GM13977 (cell line): ENCODE data around the gene ARID4B.

Experiments
- DNase-seq: peaks from one replicate; pipeline ENCODE4 v3.0.0; 2012; ENCODE audit warnings: low spot score
- CTCF ChIP-seq: IDR thresholded peaks from 2 replicates; pipeline ENCODE4 v1.5.1; 2012; ENCODE audit warnings: mild to moderate bottlenecking, control low read depth; ENCODE audit not compliant: insufficient read depth; ENCODE audit errors: extremely low read depth, missing control alignments
- in situ Hi-C: fragments of 300-500 bp; cut with MboI; formaldehyde crosslinking; loops from one replicate; pipeline ENCODE4 v1.12.0; 2022; ENCODE audit warnings: low sequenced_read_pairs, low pct_unique_long_range_greater_than_20kb, mixed read lengths, inconsistent platforms; ENCODE audit not compliant: unreplicated experiment

Gene ARID4B

GRCh38 chr1:235157150-235157549 is 170.8 kb downstream of the ARID4B start:
- no peak for DNase-seq
- in situ Hi-C loops: no loop called here

DNA sequence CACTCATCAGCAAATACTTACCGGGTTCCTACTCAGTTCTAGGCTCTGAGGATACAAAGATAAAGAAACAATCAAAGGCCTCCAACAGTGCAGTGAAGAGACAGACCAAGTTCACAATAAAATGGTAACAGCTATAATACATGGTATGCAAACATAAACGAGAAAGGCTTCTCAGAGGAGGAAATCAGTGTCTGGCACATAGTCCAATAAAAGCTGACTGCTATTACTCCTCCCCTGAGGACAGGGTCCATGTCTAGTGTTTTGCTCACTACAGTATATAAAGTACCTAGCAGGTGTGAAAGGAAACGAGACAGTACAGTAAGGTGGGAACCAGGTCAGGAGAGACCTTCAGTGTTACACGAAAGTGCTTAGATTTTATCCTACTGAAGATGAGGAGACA is 171.2 kb downstream of the ARID4B start:
- no peak for DNase-seq
- TF ChIP-seq CTCF: no peak
- in situ Hi-C loops: no loop called here

More at GRCh38 chr1:235157150-235157549, 170.8 kb downstream of the ARID4B start:
- no peak for TF ChIP-seq CTCF

DNA sequence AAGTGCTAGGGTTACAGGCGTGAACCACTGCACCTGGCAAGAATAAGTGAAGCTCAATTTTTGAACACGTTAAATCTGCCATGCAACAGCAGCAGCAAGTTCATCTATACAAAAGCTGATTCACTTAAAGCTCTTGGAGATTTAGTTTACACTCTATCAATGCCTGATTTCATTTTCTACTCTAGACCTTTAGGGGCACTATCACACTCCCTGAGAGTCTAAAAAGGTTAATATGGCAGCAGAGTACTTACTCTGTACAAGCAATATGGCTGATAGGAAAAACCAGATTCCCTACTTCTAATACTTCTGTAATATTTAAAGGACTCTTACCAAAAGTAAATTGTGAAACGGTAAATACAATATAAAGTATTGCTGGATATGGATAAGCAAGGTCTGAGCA is 171.7 kb downstream of the ARID4B start:
- in situ Hi-C loops: no loop called here
- DNase-seq: no peak
- no peak for TF ChIP-seq CTCF

GRCh38 chr1:235152235-235152634 is 175.7 kb downstream of the ARID4B start:
- TF ChIP-seq CTCF: no peak
- in situ Hi-C loops: no loop called here

GRCh38 chr1:235151033-235151432 is 176.9 kb downstream of the ARID4B start:
- in situ Hi-C loops: no loop called here
- DNase-seq: no peak
- TF ChIP-seq CTCF: no peak

More at GRCh38 chr1:235152235-235152634, 175.7 kb downstream of the ARID4B start:
- no peak for DNase-seq

DNA sequence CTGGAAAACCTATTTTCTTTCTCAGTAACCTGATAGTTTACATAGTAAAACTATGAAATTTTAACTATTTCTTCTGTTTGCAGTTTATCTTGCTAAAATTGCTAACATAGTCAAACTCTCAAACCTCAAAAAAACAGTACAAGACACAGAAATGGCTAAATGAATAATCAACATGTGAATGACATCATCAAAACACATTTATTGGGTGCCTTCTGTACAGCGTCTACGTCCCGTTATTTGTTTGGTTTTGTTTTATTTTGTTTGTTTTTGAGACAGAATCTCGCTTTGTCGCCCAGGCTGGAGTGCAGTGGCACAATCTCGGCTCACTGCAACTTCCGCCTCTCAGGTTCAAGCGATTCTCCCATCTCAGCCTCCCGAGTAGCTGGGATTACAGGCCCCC is 178.2 kb downstream of the ARID4B start:
- in situ Hi-C loops: no loop called here
- no peak for DNase-seq
- TF ChIP-seq CTCF: no peak

GRCh38 chr1:235147269-235147668 is 180.7 kb downstream of the ARID4B start:
- in situ Hi-C loops: no loop called here
- TF ChIP-seq CTCF: no peak

More at GRCh38 chr1:235147269-235147668, 180.7 kb downstream of the ARID4B start:
- DNase-seq: no peak
